ENCODE data around the gene CMC1. TPM values are rescaled to one million over a fixed set of nuclear protein-coding genes. Genes with fewer than 3 reads are reported as not detected.
A peak's percentile ranks its signal among the peaks of the same experiment; 100 is the strongest.

The CMC1 gene
- polyA plus RNA-seq, 3 donors: 13.2 to 43.9 (median 40.5) TPM

DNA sequence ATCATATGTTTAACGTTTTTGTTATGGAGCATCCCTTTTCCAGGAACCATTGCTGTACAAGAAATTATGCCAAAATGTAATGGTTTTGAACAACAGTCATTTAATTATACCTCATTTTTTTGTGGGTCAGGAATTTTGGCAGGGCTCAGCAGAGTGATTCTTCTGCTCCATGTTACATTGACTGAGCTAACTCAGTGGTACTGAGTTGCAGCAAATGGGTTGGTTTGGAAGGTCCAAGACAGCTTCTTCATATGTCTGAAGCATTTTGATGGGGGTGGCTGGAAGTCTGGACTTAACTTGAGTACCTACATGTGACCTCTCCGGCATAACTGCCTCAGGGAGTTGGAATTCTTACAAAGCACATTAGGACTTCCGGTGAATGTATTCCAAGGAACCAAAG, 26.0 kb upstream of the CMC1 start:
- DNase-seq: no peak

DNA sequence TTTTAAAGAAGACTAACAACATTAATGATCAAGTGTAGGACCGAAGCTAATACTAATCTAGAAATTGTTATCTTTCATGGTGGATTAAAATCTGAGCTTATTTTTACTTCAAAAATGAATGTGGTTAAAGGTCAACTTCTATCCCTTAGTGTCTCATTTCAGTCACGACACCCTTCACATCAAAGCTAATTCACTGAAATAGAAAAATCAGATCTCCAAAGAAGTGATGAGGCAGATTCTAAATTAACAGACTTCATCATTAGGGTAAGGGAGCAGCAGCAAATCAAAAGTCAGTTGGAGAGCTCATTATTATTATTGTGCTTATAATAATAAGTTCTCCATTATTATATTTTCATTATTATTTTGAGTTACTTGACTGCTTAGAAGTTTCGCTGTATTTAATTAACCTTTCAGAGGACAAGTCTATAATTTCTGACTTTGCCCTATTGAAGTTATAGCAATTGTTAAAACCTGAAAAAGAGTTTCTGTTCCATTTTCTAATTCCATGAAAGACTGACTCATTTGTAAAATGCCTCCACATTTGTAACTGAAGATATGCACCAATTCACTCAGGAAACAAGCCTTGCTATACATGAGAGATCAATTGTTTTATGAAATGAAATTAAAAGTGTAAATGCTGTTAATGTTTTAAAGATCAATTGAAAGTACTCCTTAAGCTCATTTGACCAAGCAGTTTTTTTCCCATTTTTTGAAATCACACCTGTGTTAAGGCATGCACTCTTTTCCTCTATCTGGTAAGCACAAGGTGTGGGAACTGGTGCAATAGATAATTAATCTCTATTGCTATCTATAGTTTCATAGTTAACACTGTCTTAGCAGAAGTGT, 23.1 kb upstream of the CMC1 start:
- Histone ChIP-seq H3K4me2 (replicated peaks; ENCODE audit: extremely low read depth, low read length, poor library complexity, severe bottlenecking) (no peak overlapping the region), H3K9ac (ENCODE audit: insufficient read depth, low read length, poor library complexity, severe bottlenecking) (no peak overlapping the region), H3K36me3 (replicated peaks in 1 of 2; ENCODE audit: control insufficient read depth in 1 of 2, insufficient read depth in 2 of 2, low read length in 2 of 2) (no peaks in the 10 kb centered on the region), H3K4me3 (replicated peaks in 1 of 3; ENCODE audit: low read depth in 2 of 3, low read length in 3 of 3) (no peak overlapping the region), H3K27ac (ENCODE audit: low read depth in 1 of 2, low read length in 2 of 2) (no peak overlapping the region), H3K79me2 (ENCODE audit: insufficient read depth, low read length) (no peaks in the 10 kb centered on the region), H3K4me1 (ENCODE audit: control insufficient read depth in 1 of 2, insufficient read depth in 2 of 2, low read length in 2 of 2) (no peaks in the 10 kb centered on the region), H2AFZ (ENCODE audit: insufficient read depth, low read depth, low read length, poor library complexity, severe bottlenecking) (no peak overlapping the region), H4K20me1 (ENCODE audit: insufficient read depth, low read length) (no peaks in the 10 kb centered on the region), H3K27me3 (ENCODE audit: control insufficient read depth in 2 of 2, insufficient read depth in 2 of 2, low read length in 2 of 2) (no peaks in the 10 kb centered on the region), H3K9me3 (replicated peaks in 1 of 2; ENCODE audit: control insufficient read depth in 1 of 2, insufficient read depth in 1 of 2, low read length in 2 of 2) (peaks cover 0 to 15% of the 10 kb centered on the region in 2 donors)
- Mint-ChIP-seq H3K36me3 (no peaks in the 10 kb centered on the region), H3K9me3 (peaks cover 9 to 33% (median 19%) of the 10 kb centered on the region in 7 donors), H3K27ac (no peak overlapping the region), H3K4me3 (no peak overlapping the region), H3K27me3 (ENCODE audit: low read depth in 3 of 3) (peaks cover 0 to 4% (median 2%) of the 10 kb centered on the region in 3 donors), H3K4me1 (no peaks in the 10 kb centered on the region)
- no CpG with 5 or more reads among the region's 3 CpGs for WGBS (ENCODE audit: insufficient coverage)
- no peak for DNase-seq
- TF ChIP-seq, protein P1, sequence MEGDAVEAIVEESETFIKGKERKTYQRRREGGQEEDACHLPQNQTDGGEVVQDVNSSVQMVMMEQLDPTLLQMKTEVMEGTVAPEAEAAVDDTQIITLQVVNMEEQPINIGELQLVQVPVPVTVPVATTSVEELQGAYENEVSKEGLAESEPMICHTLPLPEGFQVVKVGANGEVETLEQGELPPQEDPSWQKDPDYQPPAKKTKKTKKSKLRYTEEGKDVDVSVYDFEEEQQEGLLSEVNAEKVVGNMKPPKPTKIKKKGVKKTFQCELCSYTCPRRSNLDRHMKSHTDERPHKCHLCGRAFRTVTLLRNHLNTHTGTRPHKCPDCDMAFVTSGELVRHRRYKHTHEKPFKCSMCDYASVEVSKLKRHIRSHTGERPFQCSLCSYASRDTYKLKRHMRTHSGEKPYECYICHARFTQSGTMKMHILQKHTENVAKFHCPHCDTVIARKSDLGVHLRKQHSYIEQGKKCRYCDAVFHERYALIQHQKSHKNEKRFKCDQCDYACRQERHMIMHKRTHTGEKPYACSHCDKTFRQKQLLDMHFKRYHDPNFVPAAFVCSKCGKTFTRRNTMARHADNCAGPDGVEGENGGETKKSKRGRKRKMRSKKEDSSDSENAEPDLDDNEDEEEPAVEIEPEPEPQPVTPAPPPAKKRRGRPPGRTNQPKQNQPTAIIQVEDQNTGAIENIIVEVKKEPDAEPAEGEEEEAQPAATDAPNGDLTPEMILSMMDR (IDR thresholded peaks at IDR 0.05): no peak
- intact Hi-C loops (cut with micrococcal nuclease): no loop called here

More for the DNA sequence above, 26.0 kb upstream of the CMC1 start:
- no CpG with 5 or more reads among the region's 3 CpGs for WGBS (ENCODE audit: insufficient coverage)
- intact Hi-C loops (cut with micrococcal nuclease): no loop called here
- no peaks in the 10 kb centered on the region for H4K20me1 ChIP-seq (ENCODE audit: insufficient read depth, low read length)
- no peak overlapping the region for H3K4me2 ChIP-seq (replicated peaks; ENCODE audit: extremely low read depth, low read length, poor library complexity, severe bottlenecking)
- no peak overlapping the region for H3K27ac ChIP-seq (ENCODE audit: low read depth in 1 of 2, low read length in 2 of 2)
- H3K9me3 ChIP-seq (replicated peaks in 1 of 2; ENCODE audit: control insufficient read depth in 1 of 2, insufficient read depth in 1 of 2, low read length in 2 of 2): peaks cover 0 to 15% of the 10 kb centered on the region in 2 donors
- TF ChIP-seq, protein P1 (IDR thresholded peaks at IDR 0.05): no peak
- H3K79me2 ChIP-seq (ENCODE audit: insufficient read depth, low read length): no peaks in the 10 kb centered on the region
- no peaks in the 10 kb centered on the region for H3K4me1 Mint-ChIP-seq
- H3K27me3 Mint-ChIP-seq (ENCODE audit: low read depth in 3 of 3): peaks cover 0 to 4% (median 2%) of the 10 kb centered on the region in 3 donors
- H3K9ac ChIP-seq (ENCODE audit: insufficient read depth, low read length, poor library complexity, severe bottlenecking): no peak overlapping the region
- H3K36me3 Mint-ChIP-seq: no peaks in the 10 kb centered on the region
- peak overlapping the region in 1 of 7 donors; percentile 52 for H3K27ac Mint-ChIP-seq
- no peak overlapping the region for H2AFZ ChIP-seq (ENCODE audit: insufficient read depth, low read depth, low read length, poor library complexity, severe bottlenecking)
- H3K27me3 ChIP-seq (ENCODE audit: control insufficient read depth in 2 of 2, insufficient read depth in 2 of 2, low read length in 2 of 2): no peaks in the 10 kb centered on the region
- no peak overlapping the region for H3K4me3 ChIP-seq (replicated peaks in 1 of 3; ENCODE audit: low read depth in 2 of 3, low read length in 3 of 3)
- peaks cover 4 to 34% (median 22%) of the 10 kb centered on the region in 7 donors for H3K9me3 Mint-ChIP-seq
- H3K4me1 ChIP-seq (ENCODE audit: control insufficient read depth in 1 of 2, insufficient read depth in 2 of 2, low read length in 2 of 2): no peaks in the 10 kb centered on the region
- no peak overlapping the region for H3K4me3 Mint-ChIP-seq
- no peaks in the 10 kb centered on the region for H3K36me3 ChIP-seq (replicated peaks in 1 of 2; ENCODE audit: control insufficient read depth in 1 of 2, insufficient read depth in 2 of 2, low read length in 2 of 2)
